C4-2B (cell line): ENCODE measurements around the gene ABCD4.
"Not testable (repeated sequence)": the region's sequence is repeated elsewhere in the genome, so short reads cannot be mapped to it uniquely, and the experiment has no call there.

Experiments used
- H3K27ac ChIP-seq: fragments of 450-650 bp; 2 replicates; pipeline ENCODE4 v1.5.1; 2017
- ZFX ChIP-seq: fragments of 450-650 bp; IDR thresholded peaks from 2 replicates; pipeline ENCODE4 v1.6.1; 2017
- TF ChIP-seq, protein P1 (sequence below): fragments of 450-650 bp; conservative IDR thresholded peaks from 2 replicates; pipeline ENCODE4 v1.5.1; 2017; ENCODE audit warnings: mild to moderate bottlenecking

Gene ABCD4

DNA sequence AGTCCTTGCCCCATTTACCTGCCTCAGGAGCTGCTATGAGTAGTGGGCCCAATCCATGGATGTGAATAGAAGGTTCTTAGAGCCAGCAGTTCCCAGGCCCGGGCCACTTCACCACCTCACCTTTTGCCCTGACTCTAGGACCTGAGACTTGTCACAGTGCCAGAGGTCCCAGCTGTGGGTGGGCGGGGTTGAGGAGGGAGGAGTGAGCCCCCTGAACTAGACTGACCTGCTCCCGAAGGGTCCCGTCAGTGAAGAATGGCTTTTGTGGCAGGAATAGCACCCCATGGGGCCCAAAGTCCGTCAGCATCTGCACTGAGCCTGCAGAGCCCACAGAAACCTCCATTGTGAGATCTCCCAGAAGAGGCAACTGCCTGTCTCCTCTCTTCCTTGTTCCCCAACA lies 12.9 kb downstream of the ABCD4 start:
- no peak overlapping the region for H3K27ac ChIP-seq
- TF ChIP-seq ZFX = no peak
- TF ChIP-seq, protein P1, sequence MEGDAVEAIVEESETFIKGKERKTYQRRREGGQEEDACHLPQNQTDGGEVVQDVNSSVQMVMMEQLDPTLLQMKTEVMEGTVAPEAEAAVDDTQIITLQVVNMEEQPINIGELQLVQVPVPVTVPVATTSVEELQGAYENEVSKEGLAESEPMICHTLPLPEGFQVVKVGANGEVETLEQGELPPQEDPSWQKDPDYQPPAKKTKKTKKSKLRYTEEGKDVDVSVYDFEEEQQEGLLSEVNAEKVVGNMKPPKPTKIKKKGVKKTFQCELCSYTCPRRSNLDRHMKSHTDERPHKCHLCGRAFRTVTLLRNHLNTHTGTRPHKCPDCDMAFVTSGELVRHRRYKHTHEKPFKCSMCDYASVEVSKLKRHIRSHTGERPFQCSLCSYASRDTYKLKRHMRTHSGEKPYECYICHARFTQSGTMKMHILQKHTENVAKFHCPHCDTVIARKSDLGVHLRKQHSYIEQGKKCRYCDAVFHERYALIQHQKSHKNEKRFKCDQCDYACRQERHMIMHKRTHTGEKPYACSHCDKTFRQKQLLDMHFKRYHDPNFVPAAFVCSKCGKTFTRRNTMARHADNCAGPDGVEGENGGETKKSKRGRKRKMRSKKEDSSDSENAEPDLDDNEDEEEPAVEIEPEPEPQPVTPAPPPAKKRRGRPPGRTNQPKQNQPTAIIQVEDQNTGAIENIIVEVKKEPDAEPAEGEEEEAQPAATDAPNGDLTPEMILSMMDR = no peak

DNA sequence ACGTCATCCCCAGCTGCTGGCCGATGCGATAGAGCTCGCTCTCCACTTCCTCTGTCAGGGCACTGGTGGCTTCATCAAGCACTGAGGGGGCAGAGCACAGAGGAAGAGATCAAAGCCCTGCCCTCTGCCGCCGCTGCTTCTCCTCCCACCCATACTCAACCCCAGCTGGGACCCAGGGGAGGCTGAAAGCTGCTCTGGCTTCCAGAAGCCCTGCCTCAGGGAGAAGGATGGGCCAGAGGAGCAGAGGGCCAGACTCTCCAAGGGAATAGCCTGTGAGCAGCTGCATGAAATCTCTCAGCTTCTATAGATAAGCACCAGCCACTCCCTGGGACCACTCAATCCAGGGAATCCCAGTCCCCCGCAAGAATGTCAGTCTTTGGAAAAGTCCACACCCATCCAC lies 16.0 kb downstream of the ABCD4 start:
- no peak overlapping the region for H3K27ac ChIP-seq
- TF ChIP-seq, protein P1 = no peak
- no peak for TF ChIP-seq ZFX

DNA sequence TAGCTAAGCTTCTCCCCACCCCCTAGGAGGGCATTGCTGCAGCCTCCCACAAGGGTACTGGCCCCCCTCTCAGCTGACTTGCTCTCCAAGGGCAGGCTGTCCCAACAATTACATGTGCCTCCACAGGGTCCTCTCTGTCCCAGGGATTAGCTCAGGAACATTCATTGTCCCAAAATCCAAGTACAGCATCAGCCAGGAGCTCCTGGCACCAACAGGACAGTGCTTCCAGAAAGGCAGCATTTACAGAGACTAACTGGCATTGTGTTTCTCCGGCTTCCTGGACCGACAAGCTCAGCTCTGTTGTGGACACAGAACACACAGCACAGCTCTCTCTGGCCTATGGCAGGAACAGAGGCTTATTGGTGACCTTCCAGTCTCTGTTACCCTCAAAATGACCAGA lies 21.7 kb downstream of the ABCD4 start:
- no peak overlapping the region for H3K27ac ChIP-seq
- no peak for TF ChIP-seq ZFX
- TF ChIP-seq, protein P1 = no peak

DNA sequence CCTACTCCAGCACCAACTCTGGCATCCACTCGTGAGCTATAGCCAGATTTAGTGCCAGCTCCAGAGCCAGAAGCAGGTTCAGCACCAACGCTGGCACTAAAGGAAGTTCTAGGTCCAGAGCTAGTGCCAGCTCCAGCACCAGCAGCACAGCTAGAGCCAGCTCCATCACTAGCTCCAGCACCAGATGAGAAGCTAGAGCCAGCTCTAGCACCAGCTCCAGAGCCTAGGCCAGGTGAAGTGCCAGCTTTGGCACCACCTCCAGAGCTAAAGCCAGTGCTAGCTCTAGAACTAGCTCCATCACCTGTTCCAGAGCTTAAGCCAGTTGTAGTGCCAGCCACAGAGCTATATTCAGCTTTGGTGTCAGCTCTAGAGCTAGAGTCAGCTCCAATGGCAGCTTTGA lies 24.7 kb downstream of the ABCD4 start:
- no peak for TF ChIP-seq ZFX
- TF ChIP-seq, protein P1 = no peak
- no peak overlapping the region for H3K27ac ChIP-seq

DNA sequence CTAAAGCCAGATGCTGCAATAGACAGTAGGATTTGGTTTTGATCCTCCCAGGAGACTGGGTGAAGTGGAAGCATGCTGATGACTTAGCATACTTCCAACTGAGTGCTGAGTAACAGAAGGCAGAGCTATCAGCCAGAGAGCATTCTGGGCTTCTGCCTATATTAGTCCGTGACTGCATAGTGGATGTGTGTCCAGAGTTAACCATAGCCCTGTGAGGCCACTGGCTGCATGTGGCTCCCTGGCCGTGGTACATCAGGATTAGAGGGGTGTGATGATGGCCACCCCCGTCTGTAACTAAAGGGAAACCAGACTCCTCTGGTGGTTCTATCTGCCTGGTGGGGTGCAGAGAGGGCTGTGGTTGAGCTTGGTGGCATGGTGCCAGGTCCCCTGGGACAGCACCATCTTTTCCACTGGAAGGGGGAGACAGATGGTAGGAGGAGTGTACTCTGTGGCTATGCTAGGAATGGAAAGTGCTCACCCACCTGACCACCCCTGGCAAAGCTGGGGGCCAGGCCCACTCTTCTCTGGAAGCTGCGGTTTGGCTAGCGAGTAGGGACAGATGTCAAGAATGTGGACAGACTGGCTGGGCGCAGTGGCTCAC lies 27.4 kb downstream of the ABCD4 start:
- TF ChIP-seq, protein P1 = no peak
- TF ChIP-seq ZFX = no peak
- H3K27ac ChIP-seq = no peak overlapping the region

DNA sequence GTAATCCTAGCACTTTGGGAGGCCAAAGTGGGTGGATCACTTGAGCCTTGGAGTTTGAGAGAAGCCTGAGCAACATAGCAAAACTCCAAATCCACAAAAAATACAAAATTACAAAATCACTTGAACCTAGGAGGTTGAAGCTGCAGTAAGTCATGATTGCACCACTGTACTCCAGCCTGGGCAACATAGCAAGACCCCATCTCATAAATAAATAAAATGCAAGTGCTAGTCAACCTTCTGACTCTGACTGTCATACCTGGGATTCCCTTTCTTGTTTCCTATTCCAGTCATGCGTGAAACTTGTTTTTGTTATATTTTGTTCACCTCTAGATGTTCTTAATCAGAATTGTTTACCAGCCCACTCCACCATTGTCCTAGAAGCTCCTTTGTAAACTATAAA lies 31.4 kb downstream of the ABCD4 start:
- TF ChIP-seq, protein P1 = no peak
- TF ChIP-seq ZFX = no peak
- no peak overlapping the region for H3K27ac ChIP-seq

DNA sequence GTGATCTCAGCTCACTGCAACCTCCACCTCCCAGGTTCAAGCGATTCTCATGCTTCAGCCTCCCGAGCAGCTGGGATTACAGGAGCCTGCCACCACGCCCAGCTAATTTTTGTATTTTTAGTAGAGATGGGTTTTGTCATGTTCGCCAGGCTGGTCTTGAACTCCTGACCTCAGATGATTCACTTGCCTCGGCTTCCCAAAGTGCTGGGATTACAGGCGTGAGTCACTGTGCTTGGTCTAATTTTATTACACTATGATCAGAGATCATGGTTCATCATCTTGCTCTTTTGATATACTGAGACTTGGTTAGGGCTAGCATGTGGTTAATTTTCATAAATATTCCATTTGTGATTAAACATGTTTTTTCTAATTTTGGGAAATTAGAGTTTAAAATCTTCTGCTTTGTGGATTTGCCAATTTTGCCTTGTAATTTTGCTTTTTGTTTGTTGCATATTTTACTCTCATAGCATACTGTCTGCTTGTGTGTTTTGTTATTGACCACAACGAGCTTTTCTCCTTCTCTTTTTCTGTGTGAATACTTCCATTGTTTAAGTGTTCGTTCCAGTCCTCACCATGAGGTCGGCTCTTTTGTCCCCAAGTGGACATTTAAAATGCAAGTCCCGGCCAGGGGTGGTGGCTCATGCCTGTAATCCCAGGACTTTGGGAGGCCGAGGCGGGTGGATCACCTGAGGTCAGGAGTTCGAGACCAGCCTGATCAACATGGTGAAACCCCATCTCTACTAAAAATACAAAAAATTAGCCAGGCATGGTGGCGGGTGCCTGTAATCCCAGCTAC lies 32.2 kb downstream of the ABCD4 start:
- H3K27ac ChIP-seq = not testable (repeated sequence)

DNA sequence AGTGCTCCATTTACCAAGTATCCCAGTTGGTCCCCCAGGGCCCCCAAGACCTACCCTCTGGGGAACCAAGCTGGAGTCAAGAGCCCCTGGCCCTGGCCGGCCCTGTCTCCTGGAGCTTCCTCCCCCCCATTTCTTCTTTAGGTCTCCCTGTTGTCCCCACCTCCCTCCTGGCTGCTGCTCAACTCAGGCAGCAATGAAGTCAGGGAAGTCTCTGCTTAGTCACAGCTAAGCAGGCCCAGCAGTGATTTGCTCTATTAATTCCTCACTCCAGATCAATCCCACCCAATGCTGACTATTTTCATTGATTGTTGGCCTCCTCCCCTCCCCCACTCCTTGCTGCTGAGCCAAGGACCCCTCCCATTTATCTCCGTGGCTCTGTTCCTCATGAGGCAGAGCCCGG lies 35.1 kb downstream of the ABCD4 start:
- no peak for TF ChIP-seq ZFX
- TF ChIP-seq, protein P1 = no peak
- H3K27ac ChIP-seq = no peak overlapping the region
